HepG2 (cell line): Measurements from ENCODE around the gene ADGRD1. TPM values are rescaled to one million over a fixed set of nuclear protein-coding genes. Genes with fewer than 3 reads are reported as not detected.

Experiments used
- ATAC-seq: fragments of 200-7000 bp; cut with Tn5 transposase; 3 replicates; pipeline ENCODE4 v1.9.1; 2020; ENCODE audit warnings: mild to moderate bottlenecking, moderate library complexity
- BruUV-seq: library from RNA; stranded (reverse); fragments of 400-500 nt; replicated peaks from 2 replicates; lab custom pipeline; 2021; lab: Mats Ljungman, UMichigan
- CTCF ChIA-PET: fragments of 300-600 bp; formaldehyde crosslinking; extraction: SDS; loops from one replicate; lab custom pipeline; 2021; ENCODE audit warnings: low total read pairs, inconsistent platforms, low intra/inter-chr PET ratio; lab: Yijun Ruan, JAX
- POLR2A ChIA-PET: fragments of 350-600 bp; sonication (Branson Sonifier 250); formaldehyde crosslinking; loops from one replicate; lab custom pipeline; 2020; ENCODE audit warnings: antibody characterized with exemption, inconsistent platforms; lab: Yijun Ruan, JAX
- DNase-seq: peaks from one replicate; pipeline ENCODE4 v3.0.0-alpha.2; 2015; ENCODE audit warnings: low spot score
- FAIRE-seq: peaks from 3 replicates; lab custom pipeline; 2011; peaks lifted over from hg19 to GRCh38; lab: Jason Lieb, UNC
- H2AFZ ChIP-seq: one replicate; pipeline ENCODE4 v1.6.1; 2011; ENCODE audit warnings: low read length, inconsistent platforms
- H3K27ac ChIP-seq: fragments of 300-600 bp; 3 replicates; pipeline ENCODE4 v1.8.0; 2011; ENCODE audit warnings: mixed run types, mild to moderate bottlenecking, mixed read lengths, low read length, inconsistent platforms; ENCODE audit not compliant: insufficient read depth; ENCODE audit errors: extremely low read length
- H3K27me3 ChIP-seq, 2 experiments: fragments of 200-600 bp in 1 of 2; 2 replicates in 1 of 2; 3 replicates in 1 of 2; pipeline versions ENCODE4 v1.6.0 to v1.8.0; 2011; ENCODE audit warnings: low read length in 2 of 2, mild to moderate bottlenecking in 2 of 2, moderate library complexity in 2 of 2, inconsistent platforms in 1 of 2; ENCODE audit not compliant: insufficient read depth in 2 of 2, control insufficient read depth in 1 of 2
- H3K36me3 ChIP-seq, 2 experiments: fragments of 200-600 bp in 1 of 2; replicated peaks in 1 of 2; 2 replicates in 1 of 2; 3 replicates in 1 of 2; pipeline versions ENCODE4 v1.5.1 to v1.8.0; 2011; ENCODE audit warnings: low read length in 2 of 2, inconsistent platforms in 1 of 2; ENCODE audit not compliant: insufficient read depth in 2 of 2, control insufficient read depth in 1 of 2
- H3K4me1 ChIP-seq: 2 replicates; pipeline ENCODE4 v1.5.1; 2012; ENCODE audit warnings: low read length, inconsistent platforms; ENCODE audit not compliant: insufficient read depth
- H3K4me2 ChIP-seq: 2 replicates; pipeline ENCODE4 v1.6.0; 2011; ENCODE audit warnings: low read depth, low read length, inconsistent platforms
- H3K4me3 ChIP-seq, 3 experiments: fragments of 200-600 bp in 1 of 3; sonication (generic), shearing (Covaris generic) in 1 of 3; replicated peaks in 1 of 3; 2 replicates each; pipeline ENCODE4 v1.5.1; 2011 to 2016; ENCODE audit warnings: low read length in 3 of 3, inconsistent platforms in 2 of 3, low read depth in 2 of 3, mild to moderate bottlenecking in 2 of 3, control low read depth in 1 of 3, mixed read lengths in 1 of 3; ENCODE audit not compliant: insufficient read depth in 1 of 3
- H3K79me2 ChIP-seq: one replicate; pipeline ENCODE4 v1.6.1; 2011; ENCODE audit warnings: low read length, inconsistent platforms; ENCODE audit not compliant: insufficient read depth
- H3K9ac ChIP-seq: 2 replicates; pipeline ENCODE4 v1.6.0; 2011; ENCODE audit warnings: mild to moderate bottlenecking, low read depth, low read length, inconsistent platforms; ENCODE audit not compliant: insufficient read depth
- H3K9me3 ChIP-seq: 2 replicates; pipeline ENCODE4 v1.5.1; 2012; ENCODE audit warnings: mild to moderate bottlenecking, low read length
- H4K20me1 ChIP-seq: 2 replicates; pipeline ENCODE4 v1.6.0; 2011; ENCODE audit warnings: inconsistent platforms, mild to moderate bottlenecking, low read length, moderate library complexity; ENCODE audit not compliant: insufficient read depth
- ELF4 ChIP-seq: sonication (generic); formaldehyde crosslinking; IDR thresholded peaks from 2 replicates; pipeline ENCODE4 v1.5.0; 2020; ENCODE audit warnings: missing genetic modification reagents, mild to moderate bottlenecking, moderate library complexity, borderline replicate concordance
- FOXK2 ChIP-seq: fragments of 450-650 bp; IDR thresholded peaks from 2 replicates; pipeline ENCODE4 v1.6.1; 2016
- MIXL1 ChIP-seq: IDR thresholded peaks from 2 replicates; pipeline ENCODE4 v1.6.1; 2016
- PHB2 ChIP-seq: fragments of 450-650 bp; IDR thresholded peaks from 2 replicates; pipeline ENCODE4 v1.6.1; 2018; ENCODE audit not compliant: partially characterized antibody
- SNAPC4 ChIP-seq: sonication (generic); formaldehyde crosslinking; IDR thresholded peaks from 2 replicates; pipeline ENCODE4 v1.4.0; 2020; ENCODE audit warnings: mild to moderate bottlenecking, missing genetic modification reagents
- ZNF253 ChIP-seq: sonication (generic); formaldehyde crosslinking; IDR thresholded peaks from 2 replicates; pipeline ENCODE4 v1.8.0; 2022; ENCODE audit warnings: mild to moderate bottlenecking, missing genetic modification reagents, borderline replicate concordance
- ZNF530 ChIP-seq: sonication (generic); formaldehyde crosslinking; IDR thresholded peaks from 2 replicates; pipeline ENCODE4 v1.5.0; 2020; ENCODE audit warnings: low read depth, mild to moderate bottlenecking, missing genetic modification reagents
- ZNF780A ChIP-seq: sonication (generic); formaldehyde crosslinking; IDR thresholded peaks from 2 replicates; pipeline ENCODE4 v1.8.0; 2022; ENCODE audit warnings: mild to moderate bottlenecking, missing genetic modification reagents, moderate library complexity
- WGBS: methylation state at CpG from one replicate; pipeline ENCODE4 v1.1.6; 2017; ENCODE audit warnings: low lambda C conversion rate; 5-methylcytosine and 5-hydroxymethylcytosine counted together
- in situ Hi-C: cut with HindIII; loops from 2 replicates; pipeline ENCODE4 v1.10.0; 2017; ENCODE audit warnings: low pct_unique_long_range_greater_than_20kb; ENCODE audit not compliant: extremely low pct_ligation_motif_present
- intact Hi-C: fragments of 100-400 bp; cut with micrococcal nuclease; formaldehyde crosslinking; loops from one replicate; pipeline ENCODE4 v1.10.0; 2022; ENCODE audit not compliant: unreplicated experiment
- polyA plus RNA-seq, 8 experiments: library from polyadenylated mRNA; depleted of rRNA in 3 of 8; stranded (reverse) in 7 of 8; unstranded in 1 of 8; fragments of >200 nt; fragmentation: Illumina TruSeq in 4 of 8; extraction: Trizol in 4 of 8; gene quantifications; 2 replicates each; pipeline versions ENCODE4 v1.2.1 to v1.2.3, GENCODE V29; 2011 to 2016; ENCODE audit warnings: low read depth in 4 of 8, missing spikeins in 1 of 8, mixed read lengths in 1 of 8; ENCODE audit not compliant: insufficient read depth in 1 of 8
- total RNA-seq, 5 experiments: library from RNA; depleted of rRNA; stranded (reverse); fragments of >200 nt; fragmentation: Illumina TruSeq; extraction: Trizol; gene quantifications; 2 replicates each; pipeline ENCODE4 v1.2.3, GENCODE V29; 2016; ENCODE audit warnings: low read depth in 1 of 5
- TF ChIP-seq, protein P1 (sequence below): IDR thresholded peaks from 2 replicates; pipeline ENCODE4 v1.4.0; 2020; ENCODE audit warnings: mild to moderate bottlenecking, missing genetic modification reagents

The ADGRD1 gene
- total and polyA plus RNA-seq, 2 of the 13 experiments (the other 11 are each of a cell fraction or from before 2014, with no cell fraction given): 0.46 to 12.4 TPM

DNA sequence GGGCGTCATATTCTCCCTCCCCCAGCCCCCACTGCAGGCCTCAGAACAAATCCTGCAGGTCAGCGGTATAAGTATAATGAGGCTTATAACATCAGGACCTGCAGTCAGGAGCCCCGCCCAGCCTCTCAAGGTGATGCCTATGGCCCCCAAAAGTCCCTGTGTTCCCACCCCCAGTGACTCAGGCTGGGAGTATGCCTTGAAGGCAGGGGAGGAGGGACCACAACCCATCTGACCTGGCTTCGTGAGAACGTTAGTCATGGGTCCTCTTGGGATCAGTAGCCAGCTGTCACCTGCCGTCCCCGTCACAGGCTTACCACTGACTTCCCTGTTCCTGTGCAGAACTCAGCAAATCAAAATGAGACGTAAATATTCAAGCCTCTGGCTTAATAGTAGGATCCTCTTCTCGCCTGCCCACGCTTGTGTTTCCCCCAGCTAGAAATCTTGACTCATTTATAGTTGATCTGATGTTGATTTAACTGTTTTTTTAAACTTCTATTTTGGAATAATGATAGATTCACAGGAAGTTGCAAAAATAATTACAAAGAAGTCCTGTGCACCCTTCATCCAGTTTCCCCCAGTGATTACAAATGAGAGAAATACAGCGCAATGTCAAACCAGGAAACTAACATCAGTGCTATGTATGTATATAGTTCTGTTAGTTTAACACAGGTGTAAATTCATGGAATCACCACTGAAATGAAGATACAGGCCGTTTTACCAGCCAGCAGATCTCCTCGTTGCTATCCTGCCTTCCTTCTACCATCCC is 107.5 kb downstream of the ADGRD1 start (continued):
- TF ChIP-seq, protein P1, sequence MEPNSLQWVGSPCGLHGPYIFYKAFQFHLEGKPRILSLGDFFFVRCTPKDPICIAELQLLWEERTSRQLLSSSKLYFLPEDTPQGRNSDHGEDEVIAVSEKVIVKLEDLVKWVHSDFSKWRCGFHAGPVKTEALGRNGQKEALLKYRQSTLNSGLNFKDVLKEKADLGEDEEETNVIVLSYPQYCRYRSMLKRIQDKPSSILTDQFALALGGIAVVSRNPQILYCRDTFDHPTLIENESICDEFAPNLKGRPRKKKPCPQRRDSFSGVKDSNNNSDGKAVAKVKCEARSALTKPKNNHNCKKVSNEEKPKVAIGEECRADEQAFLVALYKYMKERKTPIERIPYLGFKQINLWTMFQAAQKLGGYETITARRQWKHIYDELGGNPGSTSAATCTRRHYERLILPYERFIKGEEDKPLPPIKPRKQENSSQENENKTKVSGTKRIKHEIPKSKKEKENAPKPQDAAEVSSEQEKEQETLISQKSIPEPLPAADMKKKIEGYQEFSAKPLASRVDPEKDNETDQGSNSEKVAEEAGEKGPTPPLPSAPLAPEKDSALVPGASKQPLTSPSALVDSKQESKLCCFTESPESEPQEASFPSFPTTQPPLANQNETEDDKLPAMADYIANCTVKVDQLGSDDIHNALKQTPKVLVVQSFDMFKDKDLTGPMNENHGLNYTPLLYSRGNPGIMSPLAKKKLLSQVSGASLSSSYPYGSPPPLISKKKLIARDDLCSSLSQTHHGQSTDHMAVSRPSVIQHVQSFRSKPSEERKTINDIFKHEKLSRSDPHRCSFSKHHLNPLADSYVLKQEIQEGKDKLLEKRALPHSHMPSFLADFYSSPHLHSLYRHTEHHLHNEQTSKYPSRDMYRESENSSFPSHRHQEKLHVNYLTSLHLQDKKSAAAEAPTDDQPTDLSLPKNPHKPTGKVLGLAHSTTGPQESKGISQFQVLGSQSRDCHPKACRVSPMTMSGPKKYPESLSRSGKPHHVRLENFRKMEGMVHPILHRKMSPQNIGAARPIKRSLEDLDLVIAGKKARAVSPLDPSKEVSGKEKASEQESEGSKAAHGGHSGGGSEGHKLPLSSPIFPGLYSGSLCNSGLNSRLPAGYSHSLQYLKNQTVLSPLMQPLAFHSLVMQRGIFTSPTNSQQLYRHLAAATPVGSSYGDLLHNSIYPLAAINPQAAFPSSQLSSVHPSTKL (CRISPR knock-in tag): no peak
- TF ChIP-seq ZNF530 (no peak), FOXK2 (no peak), PHB2 (no peak), ZNF253 (CRISPR knock-in tag) (no peak), MIXL1 (CRISPR knock-in tag) (no peak)

DNA sequence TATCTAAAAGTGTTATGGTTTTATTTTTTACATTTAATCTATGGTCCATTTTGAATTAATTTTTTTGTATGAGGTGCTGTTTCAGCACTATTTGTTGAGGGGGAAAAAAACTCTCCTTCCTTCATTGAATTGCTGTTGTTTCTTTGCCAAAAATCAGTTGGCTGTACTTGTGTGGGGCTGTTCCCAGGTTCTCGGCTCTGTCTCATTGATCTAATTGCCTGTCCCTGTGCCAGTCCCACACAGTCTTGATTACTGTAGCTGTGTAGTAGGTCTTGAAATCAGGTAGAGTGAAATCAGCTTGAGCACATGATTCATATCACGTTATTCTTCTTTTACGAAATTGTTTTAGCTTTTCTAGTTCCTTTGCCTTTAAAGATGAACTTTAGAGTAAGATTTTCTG is 109.7 kb downstream of the ADGRD1 start:
- in situ Hi-C loops: no loop called here
- no peak overlapping the region for H3K27ac ChIP-seq
- no peaks in the 10 kb centered on the region for H3K9me3 ChIP-seq
- H3K9ac ChIP-seq: no peak overlapping the region
- intact Hi-C loops: no loop called here
- CTCF ChIA-PET: no interaction called here
- no peaks in the 10 kb centered on the region for H3K79me2 ChIP-seq
- no peaks in the 10 kb centered on the region for H3K27me3 ChIP-seq
- FAIRE-seq (no peak), DNase-seq (no peak), ATAC-seq (no peak)
- H2AFZ ChIP-seq: no peak overlapping the region
- peaks cover 11% of the 10 kb centered on the region; the same call in 1 of the 2 replicates for H3K4me1 ChIP-seq
- WGBS: 92% methylated on average over 3 of the region's 3 CpGs
- no peak overlapping the region for H3K4me3 ChIP-seq
- no peak overlapping the region for H3K4me2 ChIP-seq
- POLR2A ChIA-PET: no interaction called here
- H4K20me1 ChIP-seq: no peaks in the 10 kb centered on the region
- no peaks in the 10 kb centered on the region for H3K36me3 ChIP-seq
- BruUV-seq: no TSS peak
- TF ChIP-seq ZNF780A (CRISPR knock-in tag): no peak
- TF ChIP-seq ELF4: no peak
- TF ChIP-seq SNAPC4 (CRISPR knock-in tag): no peak
